Measurements from ENCODE around the gene CD52. TPM values are rescaled to one million over a fixed set of nuclear protein-coding genes. Genes with fewer than 3 reads are reported as not detected.

CD52 gene
- polyA plus RNA-seq, 3 donors: 851 to 4,047 (median 2,617) TPM

- Mint-ChIP-seq H3K4me1 (no peaks in the 10 kb centered on the region), H3K4me3 (no peak overlapping the region), H3K27me3 (ENCODE audit: low read depth in 3 of 3) (peaks cover 6 to 12% (median 8%) of the 10 kb centered on the region in 3 donors), H3K9me3 (peaks cover 0 to 2% (median 0%) of the 10 kb centered on the region in 7 donors), H3K36me3 (no peaks in the 10 kb centered on the region), H3K27ac (no peak overlapping the region)
- Histone ChIP-seq H3K4me1 (ENCODE audit: control insufficient read depth in 1 of 2, insufficient read depth in 2 of 2, low read length in 2 of 2) (no peaks in the 10 kb centered on the region), H2AFZ (ENCODE audit: insufficient read depth, low read depth, low read length, poor library complexity, severe bottlenecking) (no peak overlapping the region), H3K36me3 (replicated peaks in 1 of 2; ENCODE audit: control insufficient read depth in 1 of 2, insufficient read depth in 2 of 2, low read length in 2 of 2) (no peaks in the 10 kb centered on the region), H3K9me3 (replicated peaks in 1 of 2; ENCODE audit: control insufficient read depth in 1 of 2, insufficient read depth in 1 of 2, low read length in 2 of 2) (no peaks in the 10 kb centered on the region), H3K79me2 (ENCODE audit: insufficient read depth, low read length) (no peaks in the 10 kb centered on the region), H3K4me2 (replicated peaks; ENCODE audit: extremely low read depth, low read length, poor library complexity, severe bottlenecking) (no peak overlapping the region), H3K4me3 (replicated peaks in 1 of 3; ENCODE audit: low read depth in 2 of 3, low read length in 3 of 3) (no peak overlapping the region), H3K27me3 (ENCODE audit: control insufficient read depth in 2 of 2, insufficient read depth in 2 of 2, low read length in 2 of 2) (no peaks in the 10 kb centered on the region), H3K27ac (ENCODE audit: low read depth in 1 of 2, low read length in 2 of 2) (no peak overlapping the region), H3K9ac (ENCODE audit: insufficient read depth, low read length, poor library complexity, severe bottlenecking) (no peak overlapping the region), H4K20me1 (ENCODE audit: insufficient read depth, low read length) (no peaks in the 10 kb centered on the region)
- WGBS (ENCODE audit: insufficient coverage): 100% methylated on average over 1 of the region's 5 CpGs
- TF ChIP-seq CTCF (IDR thresholded peaks at IDR 0.05): no peak
- intact Hi-C loops (cut with micrococcal nuclease): no loop called here
- DNase-seq: no peak
Measured at GRCh38 chr1:26352338-26352679, 34.6 kb downstream of the CD52 start.

GRCh38 chr1:26353210-26353859 is 35.6 kb downstream of the CD52 start:
- Mint-ChIP-seq H3K4me3 (no peak overlapping the region), H3K27ac (no peak overlapping the region), H3K27me3 (ENCODE audit: low read depth in 3 of 3) (peaks cover 13 to 22% (median 19%) of the 10 kb centered on the region in 3 donors), H3K9me3 (peaks cover 0 to 4% (median 0%) of the 10 kb centered on the region in 7 donors), H3K4me1 (no peaks in the 10 kb centered on the region), H3K36me3 (no peaks in the 10 kb centered on the region)
- H3K79me2 ChIP-seq (ENCODE audit: insufficient read depth, low read length): no peaks in the 10 kb centered on the region
- TF ChIP-seq CTCF (IDR thresholded peaks at IDR 0.05): no peak
- H3K9me3 ChIP-seq (replicated peaks in 1 of 2; ENCODE audit: control insufficient read depth in 1 of 2, insufficient read depth in 1 of 2, low read length in 2 of 2): no peaks in the 10 kb centered on the region
- H3K9ac ChIP-seq (ENCODE audit: insufficient read depth, low read length, poor library complexity, severe bottlenecking): no peak overlapping the region
- H3K4me3 ChIP-seq (replicated peaks in 1 of 3; ENCODE audit: low read depth in 2 of 3, low read length in 3 of 3): no peak overlapping the region
- H4K20me1 ChIP-seq (ENCODE audit: insufficient read depth, low read length): no peaks in the 10 kb centered on the region
- no peak overlapping the region for H2AFZ ChIP-seq (ENCODE audit: insufficient read depth, low read depth, low read length, poor library complexity, severe bottlenecking)
- no peak for DNase-seq
- intact Hi-C loops (cut with micrococcal nuclease): no loop called here
- no peaks in the 10 kb centered on the region for H3K36me3 ChIP-seq (replicated peaks in 1 of 2; ENCODE audit: control insufficient read depth in 1 of 2, insufficient read depth in 2 of 2, low read length in 2 of 2)
- H3K4me2 ChIP-seq (replicated peaks; ENCODE audit: extremely low read depth, low read length, poor library complexity, severe bottlenecking): no peak overlapping the region
- peaks cover 3 to 5% of the 10 kb centered on the region in 2 donors for H3K27me3 ChIP-seq (ENCODE audit: control insufficient read depth in 2 of 2, insufficient read depth in 2 of 2, low read length in 2 of 2)
- no peak overlapping the region for H3K27ac ChIP-seq (ENCODE audit: low read depth in 1 of 2, low read length in 2 of 2)
- no peaks in the 10 kb centered on the region for H3K4me1 ChIP-seq (ENCODE audit: control insufficient read depth in 1 of 2, insufficient read depth in 2 of 2, low read length in 2 of 2)
- WGBS (ENCODE audit: insufficient coverage): 100% methylated on average over 2 of the region's 4 CpGs

Data from CD14-positive monocyte (primary cell).